22Rv1 (cell line): ENCODE results near the gene FAM184B.

Experiments used
- CTCF ChIP-seq: fragments of 450-650 bp; IDR thresholded peaks from 2 replicates; pipeline ENCODE4 v1.5.1; 2017; ENCODE audit warnings: mild to moderate bottlenecking
- ZFX ChIP-seq: fragments of 450-650 bp; IDR thresholded peaks from 2 replicates; pipeline ENCODE4 v1.6.1; 2017; ENCODE audit warnings: antibody characterized with exemption, borderline replicate concordance

DNA sequence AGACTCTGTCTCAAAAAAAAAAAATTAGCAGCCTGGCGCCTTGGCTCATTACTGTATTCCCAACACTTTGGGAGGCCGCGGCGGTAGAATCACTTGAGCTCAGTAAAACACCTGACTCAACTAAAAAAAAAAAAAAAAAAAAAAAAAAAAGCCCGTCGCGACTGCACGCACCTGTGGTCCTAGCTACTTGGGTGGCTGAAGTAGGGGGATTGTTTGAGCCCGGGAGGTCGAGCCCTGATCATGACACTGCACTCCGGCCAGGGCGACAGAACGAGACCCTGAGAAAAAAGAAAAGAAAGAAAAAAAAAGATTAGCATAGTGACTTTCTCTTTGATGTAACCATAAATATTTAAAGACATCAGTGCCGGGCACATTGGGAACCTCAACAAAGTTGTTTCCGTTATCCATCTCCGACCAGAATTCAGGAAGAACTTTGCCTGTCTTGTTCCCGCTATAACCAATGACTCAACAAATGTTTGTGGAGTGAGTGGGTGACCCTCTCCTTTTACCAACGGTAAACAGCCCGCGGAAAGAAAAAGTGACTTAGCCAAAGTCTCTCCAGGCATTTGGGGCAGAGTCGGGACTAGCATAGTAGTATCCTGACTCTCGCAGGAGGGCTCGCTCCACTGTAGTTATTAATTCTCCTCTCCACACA lies 167.5 kb downstream of the FAM184B start:
- no peak for TF ChIP-seq CTCF
- TF ChIP-seq ZFX: no peak
